8988T (cell line): ENCODE results near the gene USP6NL.
"Not testable (repeated sequence)": the region's sequence is repeated elsewhere in the genome, so short reads cannot be mapped to it uniquely, and the experiment has no call there.

Experiments
- DNase-seq: peaks from one replicate; pipeline ENCODE4 v3.0.0; 2011

The USP6NL gene

DNA sequence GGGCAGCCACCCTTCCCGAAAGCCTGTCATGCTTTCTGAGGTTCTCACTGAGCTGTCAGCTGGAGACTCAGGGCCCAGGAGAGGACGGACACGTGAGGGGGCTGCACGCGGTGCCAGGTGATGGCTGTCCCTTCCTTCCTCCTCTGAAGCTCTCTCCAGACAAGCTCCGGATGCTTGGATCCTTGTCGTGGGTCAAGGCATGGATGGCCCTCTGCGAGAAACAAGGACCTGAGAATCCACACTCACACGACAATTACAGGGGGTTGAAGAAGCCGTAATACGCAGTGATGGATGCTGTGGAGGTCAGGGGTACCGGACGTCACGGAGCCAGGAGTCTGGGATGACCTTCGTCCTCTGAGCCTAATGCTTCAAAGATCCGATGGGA, 170.3 kb downstream of the USP6NL start:
- DNase-seq: no peak

DNA sequence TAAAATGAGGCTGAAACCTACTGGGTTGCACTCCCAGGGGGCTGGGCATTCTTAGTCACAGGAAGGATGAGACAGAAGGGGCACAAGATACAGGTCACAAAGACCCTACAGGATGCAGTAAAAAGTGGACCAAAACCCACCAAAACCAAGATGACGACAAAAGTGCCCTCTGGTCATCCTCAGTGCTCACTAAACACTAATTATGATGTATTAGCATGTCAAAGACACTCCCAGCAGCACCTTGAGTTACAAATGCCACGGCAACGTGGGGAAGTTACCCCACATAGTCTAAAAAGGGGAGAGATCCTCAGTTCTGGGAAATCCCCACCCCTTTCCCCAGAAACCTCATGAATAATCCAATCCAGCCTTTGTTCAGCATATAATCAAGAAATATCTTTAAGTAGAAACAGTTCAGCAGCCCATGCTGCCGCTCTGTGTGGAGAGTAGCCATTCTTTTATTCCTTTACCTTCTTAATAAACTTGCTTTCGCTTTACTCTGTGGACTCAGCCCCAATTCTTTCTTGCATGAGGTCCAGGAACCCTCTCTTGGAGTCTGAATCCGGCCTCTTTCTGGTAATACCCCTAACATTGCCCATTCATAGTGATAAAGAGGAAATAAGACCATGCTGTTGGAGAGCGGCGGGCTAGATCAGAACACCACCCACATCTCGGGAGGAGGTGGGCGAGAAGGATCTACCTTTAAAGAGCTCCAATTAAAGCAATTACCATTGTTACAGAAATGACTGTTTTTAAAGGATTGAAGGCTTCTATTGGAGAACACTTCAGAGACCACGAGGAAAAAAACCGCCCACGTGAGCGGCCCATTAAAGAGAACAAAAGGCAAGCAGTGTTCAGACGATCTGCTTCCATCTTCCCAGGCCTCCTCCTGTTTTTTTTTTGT, 170.9 kb downstream of the USP6NL start:
- no peak for DNase-seq

DNA sequence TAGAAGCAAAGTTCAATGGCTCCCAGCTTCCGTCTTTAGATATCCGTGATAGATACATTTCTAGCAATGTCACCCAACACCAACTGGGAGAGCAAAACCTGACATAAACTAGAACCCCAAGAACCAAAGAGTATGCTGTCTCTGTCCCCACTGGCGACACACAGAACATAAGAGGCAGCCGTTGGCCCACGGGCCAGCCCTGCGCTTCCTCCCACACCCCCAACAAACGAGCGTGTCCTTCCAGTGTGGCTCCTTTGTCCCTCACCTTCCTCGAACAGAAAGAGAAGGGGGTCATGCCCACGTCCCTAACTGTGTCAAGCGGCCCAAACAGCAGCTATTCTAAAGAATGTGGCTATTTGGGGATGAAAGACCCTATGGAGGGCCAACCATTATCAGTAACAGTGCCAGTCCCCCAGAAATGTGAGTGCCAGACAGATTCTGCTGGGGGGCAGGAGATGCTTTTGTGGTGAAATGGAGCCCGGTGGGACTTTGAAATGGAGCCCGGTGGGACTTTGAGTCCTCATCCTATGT, 171.9 kb downstream of the USP6NL start:
- DNase-seq: no peak

DNA sequence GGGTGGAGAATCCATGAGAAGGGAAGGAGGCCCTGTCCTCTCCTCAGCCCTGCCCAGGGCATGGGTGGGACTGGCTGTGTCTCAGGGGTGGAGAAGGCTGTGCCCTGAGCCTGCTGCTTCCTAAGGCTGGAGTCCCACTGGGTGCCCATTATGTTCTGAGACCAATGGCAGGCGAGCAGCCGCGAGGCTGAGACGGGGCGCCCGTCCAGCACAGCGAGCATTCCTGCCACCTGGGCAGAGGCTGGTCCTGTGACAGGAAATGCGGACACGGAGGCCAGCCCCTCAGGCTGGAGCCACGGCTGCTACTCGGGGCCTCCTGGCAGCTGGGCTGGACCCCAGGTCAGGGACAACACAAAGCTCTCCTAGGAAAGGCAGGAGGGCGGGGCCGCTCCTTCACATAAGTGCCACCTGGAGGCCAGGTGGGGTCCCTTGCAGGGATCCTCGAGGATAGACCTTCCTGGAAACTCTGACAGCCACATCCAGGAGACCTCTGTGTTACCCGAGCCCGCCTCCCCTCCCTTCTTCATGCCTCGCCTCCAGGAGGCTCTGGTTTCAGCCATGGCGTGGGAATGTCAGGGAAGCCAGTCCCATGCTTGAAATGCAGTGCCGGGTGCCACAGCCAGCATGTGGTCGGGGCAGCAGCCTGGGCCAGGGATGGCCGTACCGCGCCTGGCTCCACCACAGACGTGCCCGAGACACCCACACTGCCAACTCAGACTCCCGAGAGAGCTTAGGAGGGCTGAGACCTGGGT, 173.9 kb downstream of the USP6NL start:
- DNase-seq: no peak

DNA sequence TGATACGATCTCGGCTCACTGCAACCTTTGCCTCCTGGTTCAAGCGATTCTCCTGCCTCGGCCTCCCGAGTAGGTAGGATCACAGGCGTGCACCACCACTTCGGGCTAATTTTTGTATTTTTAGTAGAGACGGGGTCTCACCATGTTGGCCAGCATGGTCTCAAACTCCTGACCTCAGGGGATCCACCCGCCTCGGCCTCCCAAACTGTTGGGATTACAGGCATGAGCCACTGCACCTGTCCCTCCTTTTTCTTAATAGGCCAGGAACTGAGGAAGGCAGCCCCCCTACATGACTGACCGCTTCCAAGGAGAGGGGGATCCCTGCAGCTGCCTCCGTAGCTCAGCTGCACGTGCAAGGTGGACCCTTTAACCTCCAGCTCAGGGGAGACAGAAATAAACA, 175.0 kb downstream of the USP6NL start:
- not testable (repeated sequence) for DNase-seq

DNA sequence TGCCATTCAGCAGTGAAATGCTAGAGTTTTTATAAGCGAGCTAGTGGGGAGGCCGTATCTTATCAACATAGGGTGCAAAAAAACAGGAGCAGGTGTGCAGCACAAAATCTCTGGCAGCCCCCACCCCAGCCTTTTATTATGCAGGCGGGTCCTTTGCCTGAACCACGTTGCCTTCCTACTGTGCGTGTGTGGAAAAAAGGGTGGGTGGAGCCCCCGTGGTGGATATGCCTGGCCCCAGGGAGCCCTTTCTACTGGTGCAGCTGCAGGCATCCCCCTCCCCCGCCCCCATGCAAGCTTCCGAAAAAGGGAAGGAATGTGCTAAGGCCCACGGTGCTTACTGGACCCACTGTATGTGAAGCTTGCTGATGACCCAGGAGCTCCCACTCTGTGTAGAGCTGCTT, 175.9 kb downstream of the USP6NL start:
- no peak for DNase-seq

DNA sequence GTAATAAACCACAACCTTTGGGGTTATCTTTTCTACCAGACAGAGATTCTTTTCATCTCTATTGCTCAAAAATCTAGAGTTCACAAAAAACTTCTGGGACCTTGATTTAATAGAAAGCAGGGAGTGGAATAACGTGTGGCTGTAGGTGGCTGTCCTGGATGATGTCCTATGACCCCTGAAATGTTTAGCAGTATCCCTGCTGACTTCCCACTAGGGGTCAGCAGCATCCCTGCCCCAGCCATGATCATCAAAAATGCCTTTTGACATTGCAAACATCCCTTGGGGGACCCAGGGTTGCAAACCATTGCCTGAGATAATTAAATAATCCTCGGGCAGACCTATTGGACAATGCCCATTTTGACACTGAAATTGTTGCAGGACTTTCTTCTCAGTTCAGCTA, 177.1 kb downstream of the USP6NL start:
- peak; percentile 50 for DNase-seq

DNA sequence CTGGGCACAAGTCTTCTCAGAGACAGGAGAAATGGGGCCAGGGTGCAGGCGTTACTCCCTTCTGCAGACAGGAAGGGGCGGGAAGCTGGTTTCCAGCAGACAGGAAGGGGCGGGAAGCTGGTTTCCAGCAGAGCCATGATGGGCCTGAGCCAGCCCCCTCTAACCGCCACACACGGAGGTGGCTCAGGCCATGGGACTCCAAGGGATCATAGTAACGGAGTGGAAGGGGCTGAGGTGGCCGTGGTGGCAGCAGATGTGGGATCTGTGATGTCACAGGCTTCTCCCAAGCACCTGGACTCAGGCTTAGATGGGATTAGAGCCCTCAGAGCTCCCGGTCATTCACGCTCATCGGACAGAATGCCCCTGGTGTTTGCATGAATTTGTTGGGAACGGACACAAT, 177.8 kb downstream of the USP6NL start:
- DNase-seq: no peak

DNA sequence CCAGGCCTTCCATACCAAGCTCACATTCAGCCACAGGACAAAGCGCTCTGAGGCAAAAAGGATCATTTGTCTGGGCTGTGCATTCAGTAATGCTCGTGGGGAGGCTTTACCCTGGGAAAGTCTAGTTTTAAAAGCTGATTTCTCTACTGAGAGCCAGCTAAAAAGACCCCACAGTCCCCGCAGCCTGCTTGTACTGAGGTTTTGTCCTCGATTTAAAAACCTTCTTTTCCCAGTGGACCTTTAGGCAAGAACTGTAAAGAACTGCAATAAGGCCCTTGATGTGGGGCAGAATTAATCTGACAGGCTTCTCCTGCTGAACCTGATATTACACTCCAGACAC, 180.3 kb downstream of the USP6NL start:
- no peak for DNase-seq

DNA sequence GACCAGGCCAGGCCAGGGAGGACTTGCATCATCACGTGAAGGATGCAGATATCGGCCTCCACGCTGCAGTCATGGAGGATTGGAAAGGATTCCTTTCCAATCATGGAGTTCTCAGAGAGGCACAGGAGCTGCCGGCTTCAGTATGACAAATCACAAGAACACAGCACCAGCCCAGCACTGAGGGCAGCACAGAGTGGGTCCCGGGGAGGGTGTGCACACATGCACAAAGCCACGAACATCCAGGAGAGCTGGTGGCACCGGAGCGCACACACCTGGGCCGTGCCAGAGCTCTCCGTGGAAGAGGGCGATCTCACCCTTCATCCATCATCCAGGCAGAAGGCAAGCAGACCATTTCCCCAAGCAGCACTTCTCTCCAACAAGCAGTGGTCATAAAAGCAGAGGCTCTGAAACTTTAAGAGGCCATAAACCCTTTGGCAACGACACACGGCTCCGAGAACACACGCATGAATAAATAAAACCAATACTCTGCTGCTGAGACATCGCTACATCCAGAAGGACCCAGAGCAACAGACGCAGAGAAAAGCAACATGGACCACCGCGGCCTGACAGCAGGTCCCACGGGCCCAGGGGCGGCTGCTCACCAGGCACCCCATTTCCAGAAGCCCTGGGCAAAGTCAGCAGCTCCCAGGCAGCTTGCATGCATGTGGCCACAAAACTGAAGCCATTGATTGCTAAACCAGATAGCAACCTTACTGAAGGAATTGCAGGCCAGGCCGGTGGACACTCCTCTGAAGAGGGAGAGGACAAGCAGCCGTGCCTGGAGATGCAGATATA, 180.8 kb downstream of the USP6NL start:
- no peak for DNase-seq

DNA sequence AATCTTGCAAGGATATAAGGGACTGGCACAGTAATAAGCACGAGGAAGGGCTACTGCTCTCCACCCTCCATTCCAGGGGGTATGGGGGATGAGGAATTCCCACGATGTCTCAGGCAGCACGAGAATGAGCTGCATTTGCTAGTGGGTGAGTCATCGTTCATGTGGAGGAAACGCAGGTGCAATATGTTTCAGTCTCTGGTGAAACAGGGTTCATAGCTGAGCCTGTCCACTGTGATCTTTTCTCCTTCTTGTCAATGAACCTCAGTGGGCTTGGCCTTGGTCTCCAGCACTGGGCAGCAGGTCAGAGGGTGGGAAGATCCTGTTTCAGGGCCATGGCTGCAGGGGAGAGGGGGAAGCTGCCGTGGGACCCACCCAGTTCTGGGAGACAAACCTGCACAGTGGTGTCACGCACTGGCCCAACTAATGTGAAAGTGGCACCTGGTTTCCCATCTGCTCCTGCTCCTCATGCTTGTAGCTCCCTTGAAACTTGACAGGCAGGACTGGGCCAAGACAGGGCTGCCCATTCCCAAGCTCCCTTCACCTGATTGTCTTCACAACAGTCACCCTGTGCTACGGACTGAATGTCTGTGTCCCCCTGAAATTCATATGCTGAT, 181.9 kb downstream of the USP6NL start:
- DNase-seq: no peak

DNA sequence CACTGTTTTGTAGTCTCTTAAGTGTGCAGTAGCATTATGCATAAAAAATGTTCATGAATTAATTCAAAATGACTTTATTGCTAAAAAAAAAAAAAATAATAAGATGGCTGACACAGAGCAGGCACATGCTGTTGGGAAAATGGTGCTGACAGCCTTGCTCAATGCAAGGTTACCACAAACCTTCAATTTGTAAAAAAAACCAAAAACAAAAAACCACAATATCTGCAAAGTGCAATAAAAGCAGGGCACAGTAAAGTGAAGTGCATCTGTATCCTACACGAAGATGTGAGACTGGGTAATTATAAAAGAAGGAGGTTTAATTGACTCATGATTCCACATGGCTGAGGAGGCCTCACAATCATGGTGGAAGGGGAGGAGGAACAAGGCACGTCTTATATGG, 185.8 kb downstream of the USP6NL start:
- no peak for DNase-seq

DNA sequence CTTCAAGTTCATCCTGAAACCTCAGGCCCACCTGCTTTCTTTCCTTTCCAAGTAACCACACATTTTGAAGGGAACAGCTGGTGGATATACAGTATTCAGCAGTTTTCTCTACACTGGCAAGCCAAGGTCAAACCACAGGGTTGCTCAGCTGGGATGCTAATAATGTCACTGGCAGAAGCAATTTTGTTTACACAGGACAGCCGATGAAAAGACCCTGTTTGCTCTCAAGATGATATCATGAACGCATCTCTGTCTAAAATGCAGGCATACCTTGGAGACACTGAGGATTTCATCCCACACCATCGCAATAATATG, 186.2 kb downstream of the USP6NL start:
- no peak for DNase-seq

DNA sequence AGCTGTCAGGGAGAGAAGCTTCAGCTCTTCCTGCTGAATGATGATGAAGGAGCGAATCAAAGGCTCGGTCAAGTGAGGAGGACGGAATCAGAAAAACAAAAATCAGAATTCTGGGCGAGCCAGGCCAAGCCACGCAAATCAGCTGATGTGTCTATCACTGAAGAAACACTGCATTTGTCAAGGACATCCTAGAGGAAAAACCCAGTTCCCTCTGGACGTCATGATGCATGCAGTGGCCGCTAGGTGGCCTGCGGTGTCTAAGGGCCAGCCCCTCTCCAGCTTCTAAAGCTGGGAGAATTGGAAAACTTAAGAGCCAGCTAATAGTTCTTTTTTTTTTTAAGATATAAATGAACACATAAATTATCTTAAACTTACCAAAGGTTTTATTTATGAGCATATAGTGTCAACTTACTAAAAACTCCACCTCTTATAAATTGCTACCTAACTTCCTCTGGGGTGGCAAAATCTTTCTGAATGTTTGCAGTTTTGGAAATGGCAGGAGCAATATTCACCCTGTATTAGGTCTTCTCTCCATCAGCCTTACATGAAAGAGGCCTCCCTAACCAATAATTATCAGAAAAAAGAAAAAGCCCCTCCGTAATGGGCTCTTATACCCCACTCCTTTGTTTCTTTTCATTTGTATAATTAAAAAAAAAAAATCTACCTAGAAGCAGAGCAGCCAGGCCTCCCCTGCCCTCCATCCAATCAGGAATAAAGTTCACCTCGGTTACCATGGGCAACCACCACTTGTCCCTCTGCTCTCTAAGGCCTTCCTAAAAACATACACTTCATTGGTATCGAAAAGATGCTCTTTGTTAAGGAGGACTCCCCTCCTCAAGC, 186.8 kb downstream of the USP6NL start:
- peak; percentile 47 for DNase-seq

DNA sequence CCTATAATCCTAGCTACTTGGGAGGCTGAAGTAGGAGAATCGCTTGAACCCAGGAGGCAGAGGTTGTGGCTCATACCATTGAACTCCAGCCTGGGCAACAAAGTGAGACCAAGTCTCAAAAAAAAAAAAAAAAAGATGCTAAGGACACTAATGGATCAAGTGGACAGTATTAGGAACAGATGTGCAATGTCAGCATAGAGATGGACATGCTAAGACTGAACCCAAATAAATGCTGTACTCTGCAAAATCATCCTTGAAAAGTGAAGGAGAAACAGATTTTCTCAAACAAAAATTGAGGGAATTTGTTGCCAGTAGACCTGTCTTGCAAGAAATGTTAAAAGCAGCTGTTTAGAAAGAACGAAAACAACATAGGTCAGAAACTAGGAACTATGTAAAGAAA, 194.5 kb downstream of the USP6NL start:
- DNase-seq: no peak

DNA sequence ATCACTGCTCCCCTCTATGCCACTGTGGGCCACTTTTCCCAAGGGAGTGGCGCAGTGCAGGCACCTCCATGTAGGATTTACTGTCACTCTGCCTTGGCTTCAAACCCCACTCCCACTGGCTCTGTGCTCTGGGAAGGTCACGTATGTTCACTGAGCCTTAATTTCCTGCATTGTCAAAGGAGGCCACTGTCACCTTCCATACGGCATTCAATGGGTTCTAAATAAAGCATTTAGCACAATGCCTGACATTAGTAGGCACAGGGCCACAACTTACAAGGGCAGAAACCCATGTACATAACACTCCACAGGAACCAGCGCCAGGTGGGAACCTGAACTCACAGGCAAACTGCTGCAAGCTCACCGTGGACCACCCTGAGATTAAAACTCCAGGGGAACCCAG, 196.4 kb downstream of the USP6NL start:
- no peak for DNase-seq

DNA sequence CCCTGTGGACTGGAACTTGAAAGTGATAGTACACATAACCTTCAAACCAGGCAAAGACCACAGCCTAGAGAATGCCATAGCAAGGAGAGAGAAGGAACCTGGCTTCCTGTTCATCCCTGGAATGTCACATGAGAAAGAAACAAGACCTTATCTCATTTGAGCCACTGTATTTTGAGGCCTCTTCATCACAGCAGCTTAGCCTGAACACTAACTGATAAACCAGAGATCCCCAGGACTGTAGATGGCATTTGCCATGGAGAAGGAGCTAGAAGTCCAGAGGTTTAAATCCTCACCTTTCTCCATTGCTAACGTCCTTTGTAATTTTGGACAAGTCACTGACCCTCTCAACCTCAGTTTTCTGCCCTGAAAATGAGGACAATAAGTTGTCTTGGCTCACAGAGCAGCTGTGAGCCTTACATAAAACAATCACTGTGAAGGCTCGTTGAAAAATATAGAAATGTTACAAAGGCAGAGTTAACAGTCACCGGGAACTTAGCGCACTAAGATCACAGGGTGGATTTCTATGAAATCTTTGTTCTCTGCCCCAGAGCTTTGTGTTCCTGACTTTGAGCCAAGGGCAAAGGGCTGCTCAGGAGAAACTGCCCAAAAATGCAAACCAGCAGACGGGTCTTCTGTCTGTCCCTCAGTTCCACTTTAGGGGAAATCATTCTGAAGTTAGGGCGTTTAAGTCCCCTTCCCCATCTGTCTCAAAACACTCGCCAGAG, 197.0 kb downstream of the USP6NL start:
- no peak for DNase-seq

DNA sequence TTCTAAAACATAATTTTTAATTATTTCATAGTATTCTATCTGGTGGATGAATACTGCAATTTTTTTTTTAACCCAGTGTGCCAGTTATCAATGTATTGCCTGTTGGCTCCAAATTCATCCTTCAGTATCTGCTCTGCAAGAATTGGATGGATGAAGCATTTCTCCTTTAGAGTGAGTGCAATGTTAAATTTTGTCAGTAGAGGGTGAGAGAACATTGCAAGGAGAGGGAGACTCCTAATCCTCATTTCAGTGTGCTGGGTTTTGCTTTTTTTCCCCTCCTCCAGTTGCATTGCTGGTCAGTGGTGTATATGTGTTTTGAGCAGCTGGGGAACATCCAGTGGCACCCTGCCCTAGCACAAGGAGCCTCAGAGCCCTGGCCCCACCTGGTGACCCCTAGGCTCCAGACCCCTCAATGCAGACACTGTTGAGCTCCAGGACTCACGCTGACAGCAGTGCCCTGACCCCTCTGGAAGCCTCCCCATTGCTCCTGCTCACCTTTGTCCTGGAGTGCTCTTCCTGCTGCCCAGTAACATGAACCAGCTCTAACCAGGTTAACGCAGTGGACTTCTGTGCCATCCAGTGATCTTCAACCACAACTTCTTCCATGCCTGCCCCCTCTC, 199.4 kb downstream of the USP6NL start:
- no peak for DNase-seq

DNA sequence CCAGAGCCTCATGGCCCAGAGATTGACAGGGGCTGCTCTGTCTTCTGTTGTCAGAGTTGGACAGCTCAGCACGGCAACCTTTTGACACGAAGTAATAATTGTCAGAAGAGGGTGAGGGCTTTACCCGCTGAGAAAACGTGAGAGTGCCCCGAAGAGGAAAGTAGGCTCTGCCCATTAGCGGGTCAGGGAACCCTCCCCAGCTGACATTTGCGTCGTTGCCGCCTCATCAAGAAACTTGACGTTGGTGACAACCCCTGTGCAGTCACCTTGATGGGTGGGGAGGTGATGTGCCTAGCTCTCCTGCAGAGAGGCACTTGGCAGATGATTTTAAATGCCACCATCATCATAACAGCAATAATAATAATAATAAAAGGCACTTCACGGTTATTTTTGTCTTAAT, 202.1 kb downstream of the USP6NL start:
- DNase-seq: no peak

DNA sequence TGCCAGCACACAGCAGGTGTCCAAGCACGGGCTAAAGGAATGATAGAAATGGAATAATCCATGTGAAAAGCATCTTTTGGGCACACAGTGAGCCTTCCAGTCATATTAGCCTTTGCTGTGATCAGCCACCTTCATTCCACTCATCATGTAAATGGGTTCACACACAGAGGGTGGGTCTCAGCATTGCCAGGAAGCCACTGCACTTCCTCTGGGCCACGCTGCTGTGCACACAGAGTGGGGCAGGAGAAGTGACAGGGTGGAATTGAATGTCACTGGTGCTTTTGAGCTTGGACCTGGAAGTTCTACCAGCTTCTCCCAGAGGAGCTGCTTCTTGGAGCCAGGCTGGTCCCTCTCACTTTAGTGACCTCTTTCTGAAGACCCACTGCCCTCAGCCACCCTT, 203.5 kb downstream of the USP6NL start:
- DNase-seq: no peak

DNA sequence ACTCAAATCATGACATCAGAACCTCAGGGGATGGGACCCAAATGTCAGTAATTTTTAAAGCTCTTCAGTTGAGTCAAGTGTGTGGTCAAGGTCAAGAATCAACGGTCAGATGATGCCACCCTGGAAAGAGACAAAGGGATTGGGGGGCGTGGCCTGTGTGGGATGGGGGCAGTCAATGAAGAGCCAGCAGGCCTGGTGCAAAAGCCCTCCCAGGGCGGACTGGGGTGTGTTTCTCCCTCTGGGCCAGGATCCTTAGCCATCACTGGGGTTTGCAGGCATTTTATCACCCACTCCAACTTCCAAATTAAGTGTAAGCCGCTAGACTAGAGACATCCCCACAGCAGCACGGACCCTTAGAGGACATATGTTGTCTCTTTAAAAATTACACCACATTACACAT, 204.7 kb downstream of the USP6NL start:
- DNase-seq: no peak
